Measurements from ENCODE around the gene ZNF169. TPM values are rescaled to one million over a fixed set of nuclear protein-coding genes. Genes with fewer than 3 reads are reported as not detected.
"Not testable (repeated sequence)": the region's sequence is repeated elsewhere in the genome, so short reads cannot be mapped to it uniquely, and the experiment has no call there.

Gene ZNF169
- total RNA-seq, 1 donor from 2014 or later, result 4.8 TPM

DNA sequence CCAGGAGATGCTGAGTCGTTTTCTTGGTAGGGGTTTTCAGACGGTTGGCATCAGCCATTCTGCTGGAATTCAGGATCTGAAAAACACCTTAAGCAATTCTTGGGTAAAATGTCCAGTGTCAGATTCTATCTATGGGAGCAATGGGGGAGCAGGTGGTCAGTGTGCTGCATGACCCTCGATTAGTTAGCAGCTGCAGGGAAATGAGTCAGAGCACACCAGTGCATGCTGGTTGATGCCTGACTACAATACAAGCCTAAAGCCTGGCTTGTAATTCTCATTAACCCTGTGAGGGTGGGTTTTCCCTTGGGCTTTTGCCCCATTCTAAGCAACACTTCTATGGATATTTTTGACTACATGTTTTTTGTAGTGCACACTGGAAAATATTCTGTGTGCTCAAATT is 89.7 kb downstream of the ZNF169 start:
- not testable (repeated sequence) for DNase-seq

Other genes starting within 250 kb of the ZNF169 start
- 14.7 TPM for gene PTPDC1, start 174.8 kb upstream of the ZNF169 start, total RNA-seq
- gene NUTM2F, start 69.3 kb downstream of the ZNF169 start, total RNA-seq, result not detected